22Rv1 (cell line): Measurements from ENCODE around the gene CES2.
A peak's percentile ranks its signal among the peaks of the same experiment; 100 is the strongest.

Experiments
- H3K27ac ChIP-seq: fragments of 450-650 bp; 2 replicates; pipeline ENCODE4 v1.5.1; 2017
- ZFX ChIP-seq: fragments of 450-650 bp; IDR thresholded peaks from 2 replicates; pipeline ENCODE4 v1.6.1; 2017; ENCODE audit warnings: antibody characterized with exemption, borderline replicate concordance
- TF ChIP-seq, protein P1 (sequence below): fragments of 450-650 bp; IDR thresholded peaks from 2 replicates; pipeline ENCODE4 v1.5.1; 2017; ENCODE audit warnings: mild to moderate bottlenecking

Gene CES2

DNA sequence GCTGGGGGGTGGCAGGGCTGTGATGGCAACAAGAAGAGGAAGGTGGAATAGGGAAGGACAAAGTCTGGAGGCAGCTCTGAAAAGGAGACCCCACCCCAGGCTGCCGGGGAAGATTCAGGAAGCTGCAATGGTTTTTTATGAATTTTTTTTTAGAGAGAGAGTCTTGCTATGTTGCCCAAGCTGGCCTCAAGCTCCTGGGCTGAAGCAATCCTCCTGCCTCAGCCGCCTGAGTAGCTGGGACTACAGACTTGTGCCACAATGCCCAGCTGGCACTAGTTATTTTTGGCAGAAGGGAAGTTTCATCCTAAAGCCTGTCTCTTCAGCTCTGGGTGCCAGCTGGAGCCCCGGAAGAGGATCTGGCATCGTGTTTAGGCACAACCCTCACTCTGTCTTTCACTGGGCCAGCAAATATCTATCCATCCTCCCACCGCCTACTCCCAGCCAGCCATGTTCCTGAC is 24.4 kb downstream of the CES2 start:
- H3K27ac ChIP-seq = no peak overlapping the region
- TF ChIP-seq ZFX = no peak
- TF ChIP-seq, protein P1, sequence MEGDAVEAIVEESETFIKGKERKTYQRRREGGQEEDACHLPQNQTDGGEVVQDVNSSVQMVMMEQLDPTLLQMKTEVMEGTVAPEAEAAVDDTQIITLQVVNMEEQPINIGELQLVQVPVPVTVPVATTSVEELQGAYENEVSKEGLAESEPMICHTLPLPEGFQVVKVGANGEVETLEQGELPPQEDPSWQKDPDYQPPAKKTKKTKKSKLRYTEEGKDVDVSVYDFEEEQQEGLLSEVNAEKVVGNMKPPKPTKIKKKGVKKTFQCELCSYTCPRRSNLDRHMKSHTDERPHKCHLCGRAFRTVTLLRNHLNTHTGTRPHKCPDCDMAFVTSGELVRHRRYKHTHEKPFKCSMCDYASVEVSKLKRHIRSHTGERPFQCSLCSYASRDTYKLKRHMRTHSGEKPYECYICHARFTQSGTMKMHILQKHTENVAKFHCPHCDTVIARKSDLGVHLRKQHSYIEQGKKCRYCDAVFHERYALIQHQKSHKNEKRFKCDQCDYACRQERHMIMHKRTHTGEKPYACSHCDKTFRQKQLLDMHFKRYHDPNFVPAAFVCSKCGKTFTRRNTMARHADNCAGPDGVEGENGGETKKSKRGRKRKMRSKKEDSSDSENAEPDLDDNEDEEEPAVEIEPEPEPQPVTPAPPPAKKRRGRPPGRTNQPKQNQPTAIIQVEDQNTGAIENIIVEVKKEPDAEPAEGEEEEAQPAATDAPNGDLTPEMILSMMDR = no peak

DNA sequence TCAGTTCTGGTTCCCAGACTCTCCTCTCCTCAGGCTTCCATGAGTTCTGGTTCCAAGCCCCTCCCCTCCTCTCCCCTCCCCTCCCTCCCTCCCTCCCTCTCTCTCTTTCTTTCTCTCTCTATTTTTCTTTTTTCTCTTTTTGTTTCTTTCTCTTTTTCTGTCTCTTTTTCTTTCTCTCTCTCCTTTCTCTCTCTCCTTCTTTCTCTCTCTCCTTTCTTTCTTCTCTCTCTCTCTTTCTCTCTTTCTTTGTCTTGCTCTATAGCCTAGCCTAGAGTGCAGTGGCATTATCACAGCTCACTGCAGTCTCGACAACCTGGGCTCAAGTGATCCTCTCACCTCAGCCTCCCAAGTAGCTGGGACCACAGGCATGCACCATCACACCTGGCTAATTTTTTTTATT is 25.0 kb downstream of the CES2 start:
- H3K27ac ChIP-seq = no peak overlapping the region
- TF ChIP-seq ZFX = no peak
- TF ChIP-seq, protein P1 = no peak

GRCh38 chr16:66961065-66961744 is 25.9 kb downstream of the CES2 start, which contains the start of gene CES3:
Gene CES3 (plus strand): TSS chr16:66961266. CDS start chr16:66961308, 42 bp downstream.
- peak within 1 kb of the TSS; percentile 71 for H3K27ac ChIP-seq
- TF ChIP-seq ZFX = no peak
- TF ChIP-seq, protein P1 = peak; percentile 97

GRCh38 chr16:66961914-66962313 is 26.6 kb downstream of the CES2 start:
- no peak for TF ChIP-seq ZFX
- TF ChIP-seq, protein P1 = no peak
- peak overlapping the region; percentile 71 for H3K27ac ChIP-seq

GRCh38 chr16:66964049-66964448 is 28.7 kb downstream of the CES2 start:
- TF ChIP-seq, protein P1 = no peak
- no peak for TF ChIP-seq ZFX
- H3K27ac ChIP-seq = no peak overlapping the region

GRCh38 chr16:66968847-66969246 is 33.5 kb downstream of the CES2 start:
- H3K27ac ChIP-seq = no peak overlapping the region
- TF ChIP-seq ZFX = no peak
- TF ChIP-seq, protein P1 = no peak
